Measurements from ENCODE around the gene ZFC3H1. TPM values are rescaled to one million over a fixed set of nuclear protein-coding genes. Genes with fewer than 3 reads are reported as not detected.

ZFC3H1 gene
- polyA plus RNA-seq, 1 experiment: 12.6 TPM

DNA sequence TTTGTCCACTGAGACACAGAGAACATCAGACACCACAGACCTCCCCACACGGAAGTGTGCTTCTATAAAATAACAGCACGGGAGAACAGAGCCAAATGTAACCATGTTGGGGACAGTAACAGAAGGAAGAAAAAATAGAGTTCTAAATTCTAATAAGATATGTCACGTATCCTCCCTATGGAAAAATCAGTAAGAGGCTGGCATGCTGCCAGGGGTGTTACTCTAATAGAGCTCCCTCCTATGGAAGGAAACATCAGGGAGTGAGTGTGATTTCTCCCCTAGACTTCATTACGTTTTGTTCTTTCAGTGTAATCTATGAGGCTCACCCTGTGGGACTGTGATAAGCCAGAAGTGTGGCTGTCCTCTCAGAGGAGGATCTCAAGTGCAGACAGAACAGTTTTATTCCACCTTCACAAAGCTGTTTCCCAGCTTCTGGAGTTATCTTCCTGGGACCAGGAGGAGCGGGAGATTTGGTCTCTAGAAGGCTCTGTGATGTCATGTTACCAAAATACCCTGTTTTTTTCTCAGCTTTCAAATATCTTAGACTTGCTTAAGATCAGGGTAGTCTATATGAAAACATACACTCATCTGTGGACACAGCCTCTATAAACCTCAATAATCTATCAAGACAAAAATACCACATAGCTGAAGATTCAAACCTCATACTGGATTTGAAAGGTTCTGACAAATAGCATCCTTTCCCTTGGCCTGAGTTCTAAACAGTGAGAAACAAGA is 69.3 kb downstream of the ZFC3H1 start:
- no peaks in the 10 kb centered on the region for H3K36me3 ChIP-seq (ENCODE audit: control insufficient read depth, insufficient read depth, low read length)
- ChIA-PET POLR2A (no interaction called here), CTCF (interaction anchor here (1.1 to 1.2 kb wide), 4 partner anchors 11 to 179 kb away, joined by 3 to 4 read pairs (median 4); no protein-coding TSS in a partner anchor)
- no peaks in the 10 kb centered on the region for H3K27me3 ChIP-seq (ENCODE audit: control insufficient read depth, insufficient read depth, low read length)
- DNase-seq (ENCODE audit: low read depth): no peak
- TF ChIP-seq, protein P1, sequence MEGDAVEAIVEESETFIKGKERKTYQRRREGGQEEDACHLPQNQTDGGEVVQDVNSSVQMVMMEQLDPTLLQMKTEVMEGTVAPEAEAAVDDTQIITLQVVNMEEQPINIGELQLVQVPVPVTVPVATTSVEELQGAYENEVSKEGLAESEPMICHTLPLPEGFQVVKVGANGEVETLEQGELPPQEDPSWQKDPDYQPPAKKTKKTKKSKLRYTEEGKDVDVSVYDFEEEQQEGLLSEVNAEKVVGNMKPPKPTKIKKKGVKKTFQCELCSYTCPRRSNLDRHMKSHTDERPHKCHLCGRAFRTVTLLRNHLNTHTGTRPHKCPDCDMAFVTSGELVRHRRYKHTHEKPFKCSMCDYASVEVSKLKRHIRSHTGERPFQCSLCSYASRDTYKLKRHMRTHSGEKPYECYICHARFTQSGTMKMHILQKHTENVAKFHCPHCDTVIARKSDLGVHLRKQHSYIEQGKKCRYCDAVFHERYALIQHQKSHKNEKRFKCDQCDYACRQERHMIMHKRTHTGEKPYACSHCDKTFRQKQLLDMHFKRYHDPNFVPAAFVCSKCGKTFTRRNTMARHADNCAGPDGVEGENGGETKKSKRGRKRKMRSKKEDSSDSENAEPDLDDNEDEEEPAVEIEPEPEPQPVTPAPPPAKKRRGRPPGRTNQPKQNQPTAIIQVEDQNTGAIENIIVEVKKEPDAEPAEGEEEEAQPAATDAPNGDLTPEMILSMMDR (IDR thresholded peaks at IDR 0.05; ENCODE audit: insufficient read depth, low read depth, low read length): no peak
- H3K4me3 ChIP-seq (ENCODE audit: low read depth, low read length): no peak overlapping the region

- Histone ChIP-seq H3K4me3 (ENCODE audit: low read depth, low read length) (no peak overlapping the region), H3K27me3 (ENCODE audit: control insufficient read depth, insufficient read depth, low read length) (no peaks in the 10 kb centered on the region), H3K36me3 (ENCODE audit: control insufficient read depth, insufficient read depth, low read length) (no peaks in the 10 kb centered on the region)
- ChIA-PET POLR2A (no interaction called here), CTCF (interaction anchor here (0.7 kb wide), 1 partner anchor 424 kb away, joined by 3 read pairs; no protein-coding TSS in a partner anchor)
- DNase-seq (ENCODE audit: low read depth): no peak
- TF ChIP-seq, protein P1 (IDR thresholded peaks at IDR 0.05; ENCODE audit: insufficient read depth, low read depth, low read length): no peak
Observed at GRCh38 chr12:71592841-71593240, 70.8 kb downstream of the ZFC3H1 start.

DNA sequence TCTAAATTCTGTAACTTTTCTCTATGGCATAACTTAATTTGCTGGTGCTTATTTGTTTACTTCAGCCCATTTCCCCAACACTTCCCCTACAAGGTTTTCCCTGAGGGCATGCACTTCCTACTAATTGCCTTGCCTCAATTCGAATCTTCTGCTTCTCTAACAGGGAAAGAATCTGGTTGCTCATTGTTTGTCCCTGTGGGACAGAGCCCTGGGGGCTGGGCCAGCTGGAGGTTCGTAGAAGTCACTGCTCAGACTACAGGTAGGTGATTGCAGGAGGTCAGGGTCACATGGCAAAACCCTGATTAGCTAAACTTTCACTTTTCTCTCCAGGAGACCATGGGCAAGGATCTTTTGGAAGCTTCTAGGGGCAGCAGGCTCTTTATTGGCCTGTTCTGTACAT is 72.0 kb downstream of the ZFC3H1 start:
- TF ChIP-seq, protein P1 (IDR thresholded peaks at IDR 0.05; ENCODE audit: insufficient read depth, low read depth, low read length): no peak
- H3K36me3 ChIP-seq (ENCODE audit: control insufficient read depth, insufficient read depth, low read length): no peaks in the 10 kb centered on the region
- H3K27me3 ChIP-seq (ENCODE audit: control insufficient read depth, insufficient read depth, low read length): no peaks in the 10 kb centered on the region
- CTCF ChIA-PET: no interaction called here
- POLR2A ChIA-PET: no interaction called here
- H3K4me3 ChIP-seq (ENCODE audit: low read depth, low read length): no peak overlapping the region
- no peak for DNase-seq (ENCODE audit: low read depth)

- CTCF ChIA-PET: interaction anchor here (0.8 to 1.4 kb wide), 2 partner anchors 10 to 16 kb away, joined by 3 to 4 read pairs; no protein-coding TSS in a partner anchor
- DNase-seq (ENCODE audit: low read depth): no peak
Observed at GRCh38 chr12:71589478-71589881, 74.2 kb downstream of the ZFC3H1 start.

GRCh38 chr12:71587012-71587411 is 76.6 kb downstream of the ZFC3H1 start:
- POLR2A ChIA-PET: no interaction called here
- Histone ChIP-seq H3K4me3 (ENCODE audit: low read depth, low read length) (no peak overlapping the region), H3K27me3 (ENCODE audit: control insufficient read depth, insufficient read depth, low read length) (peaks cover 1% of the 10 kb centered on the region; the same call in 1 of the 2 replicates), H3K36me3 (ENCODE audit: control insufficient read depth, insufficient read depth, low read length) (no peaks in the 10 kb centered on the region)
- CTCF ChIA-PET: interaction anchor here (0.7 kb wide), 1 partner anchor 21 kb away, joined by 3 read pairs; no protein-coding TSS in a partner anchor
- no peak for DNase-seq (ENCODE audit: low read depth)
- TF ChIP-seq, protein P1 (IDR thresholded peaks at IDR 0.05; ENCODE audit: insufficient read depth, low read depth, low read length): no peak

More at GRCh38 chr12:71589478-71589881, 74.2 kb downstream of the ZFC3H1 start:
- no peaks in the 10 kb centered on the region for H3K27me3 ChIP-seq (ENCODE audit: control insufficient read depth, insufficient read depth, low read length)
- POLR2A ChIA-PET: no interaction called here
- TF ChIP-seq, protein P1 (IDR thresholded peaks at IDR 0.05; ENCODE audit: insufficient read depth, low read depth, low read length): no peak
- H3K36me3 ChIP-seq (ENCODE audit: control insufficient read depth, insufficient read depth, low read length): no peaks in the 10 kb centered on the region
- H3K4me3 ChIP-seq (ENCODE audit: low read depth, low read length): no peak overlapping the region
